GM23338 (cell line): ENCODE results near the gene IL11RA. TPM values are rescaled to one million over a fixed set of nuclear protein-coding genes. Genes with fewer than 3 reads are reported as not detected.

Experiments
- ATAC-seq: fragments of 200-7000 bp; cut with Tn5 transposase; 3 replicates; pipeline ENCODE4 v1.9.1; 2020
- DNase-seq: peaks from one replicate; pipeline ENCODE4 v3.0.0-alpha.2; 2015; ENCODE audit warnings: low spot score
- H2AFZ ChIP-seq: fragments of 200-600 bp; sonication (generic); 2 replicates; pipeline ENCODE4 v1.8.0; 2016; ENCODE audit warnings: antibody characterized with exemption, mild to moderate bottlenecking, moderate library complexity
- H3F3A ChIP-seq: fragments of 200-600 bp; sonication (generic); replicated peaks from 2 replicates; pipeline ENCODE4 v1.8.0; 2017; ENCODE audit warnings: antibody characterized with exemption, mixed run types, low read depth
- H3K27ac ChIP-seq: fragments of 200-600 bp; sonication (generic); 2 replicates; pipeline ENCODE4 v1.6.1; 2016; ENCODE audit warnings: low read depth
- H3K27me3 ChIP-seq: fragments of 200-600 bp; sonication (generic); 2 replicates; pipeline ENCODE4 v1.8.0; 2016; ENCODE audit warnings: mild to moderate bottlenecking, mixed run types, moderate library complexity; ENCODE audit not compliant: insufficient read depth
- H3K36me3 ChIP-seq: fragments of 200-600 bp; sonication (generic); 2 replicates; pipeline ENCODE4 v1.8.0; 2016; ENCODE audit warnings: mild to moderate bottlenecking; ENCODE audit not compliant: insufficient read depth
- H3K4me1 ChIP-seq: fragments of 200-600 bp; sonication (generic); 2 replicates; pipeline ENCODE4 v1.8.0; 2016; ENCODE audit warnings: mild to moderate bottlenecking, moderate library complexity; ENCODE audit not compliant: insufficient read depth
- H3K4me2 ChIP-seq: fragments of 200-600 bp; sonication (generic); 2 replicates; pipeline ENCODE4 v1.7.1; 2017; ENCODE audit warnings: mixed run types
- H3K4me3 ChIP-seq: fragments of 200-600 bp; sonication (generic); 2 replicates; pipeline ENCODE4 v1.6.1; 2016; ENCODE audit warnings: mixed run types
- H3K79me2 ChIP-seq: fragments of 200-600 bp; sonication (generic); replicated peaks from 2 replicates; pipeline ENCODE4 v1.8.0; 2017; ENCODE audit warnings: mild to moderate bottlenecking; ENCODE audit not compliant: insufficient read depth
- H3K9me2 ChIP-seq: fragments of 200-600 bp; sonication (generic); 2 replicates; pipeline ENCODE4 v1.8.0; 2017; ENCODE audit not compliant: insufficient read depth
- H4K20me1 ChIP-seq: fragments of 200-600 bp; sonication (generic); replicated peaks from 2 replicates; pipeline ENCODE4 v1.8.0; 2017; ENCODE audit warnings: mild to moderate bottlenecking; ENCODE audit not compliant: insufficient read depth
- H3K27ac Mint-ChIP-seq: 2 replicates; pipeline ENCODE4 v1.8.0; 2020; ENCODE audit warnings: inconsistent platforms, mild to moderate bottlenecking, moderate library complexity, mixed read lengths
- H3K27me3 Mint-ChIP-seq: 3 replicates; pipeline ENCODE4 v1.8.0; 2022; ENCODE audit warnings: low read depth, mild to moderate bottlenecking, moderate library complexity, mixed read lengths, inconsistent platforms; ENCODE audit not compliant: insufficient read depth, poor library complexity
- H3K36me3 Mint-ChIP-seq: 3 replicates; pipeline ENCODE4 v1.8.0; 2021; ENCODE audit warnings: low read depth, mild to moderate bottlenecking, inconsistent platforms, moderate library complexity, mixed read lengths
- H3K4me1 Mint-ChIP-seq: 3 replicates; pipeline ENCODE4 v1.8.0; 2020; ENCODE audit warnings: mild to moderate bottlenecking, inconsistent platforms, mixed read lengths
- H3K4me3 Mint-ChIP-seq: 3 replicates; pipeline ENCODE4 v1.8.0; 2021; ENCODE audit warnings: moderate library complexity, mild to moderate bottlenecking, inconsistent platforms, mixed read lengths
- H3K9me3 Mint-ChIP-seq: 3 replicates; pipeline ENCODE4 v1.8.0; 2020; ENCODE audit warnings: moderate library complexity, mild to moderate bottlenecking, inconsistent platforms, mixed read lengths
- CREB1 ChIP-seq: fragments of 250-450 bp; sonication (Bioruptor Pico); IDR thresholded peaks from 2 replicates; pipeline ENCODE4 v1.5.0; 2020; ENCODE audit warnings: low read depth, mild to moderate bottlenecking, moderate library complexity
- CTCF ChIP-seq, 2 experiments: fragments of 200-600 bp in 1 of 2; sonication (generic) in 1 of 2; conservative IDR thresholded peaks; 2 replicates each; pipeline versions ENCODE4 v1.5.1 to v1.6.1; 2016 to 2017; ENCODE audit warnings: antibody characterized with exemption in 2 of 2, low read depth in 2 of 2, mild to moderate bottlenecking in 2 of 2, moderate library complexity in 1 of 2
- EZH2 ChIP-seq: fragments of 200-600 bp; sonication (generic); IDR thresholded peaks from one replicate; pipeline ENCODE4 v1.8.0; 2017; ENCODE audit warnings: antibody characterized with exemption, mild to moderate bottlenecking, low read depth; ENCODE audit not compliant: unreplicated experiment
- EZH2phosphoT487 ChIP-seq: fragments of 200-600 bp; sonication (generic); IDR thresholded peaks from one replicate; pipeline ENCODE4 v1.8.1; 2018; ENCODE audit warnings: antibody characterized with exemption; ENCODE audit not compliant: unreplicated experiment
- JUNB ChIP-seq: IDR thresholded peaks from one replicate; pipeline ENCODE4 v1.6.1; 2016; ENCODE audit warnings: antibody characterized with exemption; ENCODE audit not compliant: unreplicated experiment
- NANOG ChIP-seq: IDR thresholded peaks from 2 replicates; pipeline ENCODE4 v1.6.1; 2016; ENCODE audit warnings: antibody characterized with exemption, borderline replicate concordance
- POLR2AphosphoS5 ChIP-seq: IDR thresholded peaks from 2 replicates; pipeline ENCODE4 v1.6.1; 2016; ENCODE audit warnings: antibody characterized with exemption, low read depth
- STAT1 ChIP-seq: IDR thresholded peaks from one replicate; pipeline ENCODE4 v1.6.1; 2016; ENCODE audit warnings: antibody characterized with exemption; ENCODE audit not compliant: unreplicated experiment
- ZNF114 ChIP-seq: fragments of 250-450 bp; sonication (Bioruptor Pico); IDR thresholded peaks from 2 replicates; pipeline ENCODE4 v1.5.0; 2020; ENCODE audit warnings: mild to moderate bottlenecking, moderate library complexity
- ZNF331 ChIP-seq: fragments of 250-450 bp; sonication (Bioruptor Pico); IDR thresholded peaks from 2 replicates; pipeline ENCODE4 v1.5.0; 2020; ENCODE audit warnings: low read depth, mild to moderate bottlenecking, moderate library complexity
- ZNF462 ChIP-seq: fragments of 250-450 bp; sonication (Bioruptor Pico); IDR thresholded peaks from 2 replicates; pipeline ENCODE4 v1.5.0; 2020; ENCODE audit warnings: mild to moderate bottlenecking, moderate library complexity
- polyA plus RNA-seq: library from polyadenylated mRNA; unstranded; fragments of >200 nt; fragmentation: Nextera tagmentation; extraction: Ambion mirVana; gene quantifications from 2 replicates; pipeline ENCODE4 v1.2.1, GENCODE V29; 2016
- total RNA-seq: library from RNA; depleted of rRNA; stranded (reverse); fragments of >200 nt; shearing (Covaris generic); gene quantifications from 2 replicates; pipeline ENCODE4 v1.2.3, GENCODE V29; 2014

IL11RA gene
- total and polyA plus RNA-seq, 2 experiments from 2014 or later, result 3.1 to 5.8 TPM

DNA sequence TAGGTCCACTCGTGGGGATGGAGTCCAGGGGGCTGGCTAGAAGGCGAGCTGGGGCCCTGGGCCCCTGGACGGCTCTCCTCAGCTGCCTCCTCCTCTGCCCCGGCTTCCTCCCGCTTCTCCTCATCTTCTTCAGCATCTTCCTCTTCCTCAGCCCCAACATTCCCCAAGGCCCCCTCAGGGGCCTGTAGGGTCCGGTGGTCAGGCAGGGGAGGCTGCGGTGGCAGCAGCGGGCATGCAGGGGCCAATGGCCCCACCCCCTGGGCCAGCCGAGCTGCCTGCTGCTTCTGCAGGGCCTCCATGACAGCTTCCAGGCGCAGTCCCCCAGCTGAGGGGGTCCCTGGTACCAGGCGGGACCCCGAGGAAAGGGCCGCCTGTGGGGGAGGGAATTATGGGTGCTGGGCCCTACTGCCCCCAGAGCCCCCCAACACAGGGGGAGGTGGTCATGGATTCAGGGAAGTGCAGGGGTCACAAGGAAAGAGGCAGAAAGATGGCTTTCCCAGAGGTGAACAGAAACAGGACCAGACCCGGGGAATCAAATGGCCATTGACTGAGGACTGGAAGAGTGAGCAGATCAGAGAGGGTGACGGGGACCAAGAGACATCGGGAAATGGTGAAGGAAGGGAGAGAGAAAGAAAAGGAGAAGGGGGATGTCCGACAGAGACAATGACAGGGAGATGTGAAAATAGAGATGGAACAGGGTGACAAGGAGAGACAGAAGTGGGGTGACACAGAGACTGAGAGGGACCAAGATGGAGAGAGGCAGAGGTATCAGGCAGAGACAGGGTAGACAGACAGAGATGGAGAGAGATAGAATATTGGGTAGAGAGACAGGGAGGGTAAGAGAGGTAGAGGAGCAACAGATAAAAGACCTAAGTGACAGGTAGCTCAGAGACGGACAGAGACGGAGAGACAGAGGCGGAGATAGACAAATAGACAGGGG, 24.0 kb upstream of the IL11RA start:
- peak overlapping the region; percentile 81; the same call in 1 of the 2 replicates for H2AFZ ChIP-seq
- no peak overlapping the region for H3K27ac Mint-ChIP-seq
- H3K4me3 ChIP-seq, result peak overlapping the region; percentile 54

GRCh38 chr9:34628656-34629490, 23.1 kb upstream of the IL11RA start, which contains the start of gene ARID3C:
Gene ARID3C (minus strand): TSS chr9:34629066. CDS start chr9:34628014, 1,052 bp downstream.
- H3K9me3 Mint-ChIP-seq, result peaks cover 4% of the 10 kb centered on the region; the same call in 1 of the 3 replicates
- peaks cover 75% of the 10 kb centered on the region for H3K27me3 Mint-ChIP-seq
- 0 out of 2 replicates have a peak, but pooled peaks cover 3% of the 10 kb centered on the region for H3F3A ChIP-seq
- TF ChIP-seq ZNF114 (CRISPR knock-in tag) (no peak), CREB1 (CRISPR knock-in tag) (no peak), STAT1 (no peak), ZNF331 (CRISPR knock-in tag) (no peak), CTCF (conservative IDR thresholded peaks at IDR 0.05; ENCODE audit: low read depth in 2 of 2) (peak in 1 of 2 experiments; percentile 24; a peak in 1 of 4 replicates), ZNF462 (CRISPR knock-in tag) (no peak), EZH2 (peak; percentile 85), NANOG (no peak), EZH2phosphoT487 (no peak)

More for the DNA sequence above, 24.0 kb upstream of the IL11RA start:
- DNase-seq (no peak), ATAC-seq (no peak)
- Mint-ChIP-seq H3K36me3 (peaks cover 4% of the 10 kb centered on the region; the same call in 1 of the 3 replicates), H3K4me1 (peaks cover 27% of the 10 kb centered on the region), H3K9me3 (peaks cover 4% of the 10 kb centered on the region; the same call in 1 of the 3 replicates), H3K4me3 (peak overlapping the region; percentile 78), H3K27me3 (peaks cover 77% of the 10 kb centered on the region)
- 0 out of 2 replicates have a peak, but pooled peaks cover 3% of the 10 kb centered on the region for H3F3A ChIP-seq
- H3K36me3 ChIP-seq, result no peaks in the 10 kb centered on the region
- TF ChIP-seq EZH2 (no peak), POLR2AphosphoS5 (no peak), JUNB (no peak)
- no peak overlapping the region for H3K27ac ChIP-seq
- peaks cover 100% of the 10 kb centered on the region for H3K27me3 ChIP-seq
- H3K4me1 ChIP-seq, result peaks cover 13% of the 10 kb centered on the region; the same call in 1 of the 2 replicates
- no peaks in the 10 kb centered on the region for H3K9me2 ChIP-seq
- H3K4me2 ChIP-seq, result peak overlapping the region; percentile 81
- H4K20me1 ChIP-seq, result no peaks in the 10 kb centered on the region; the same call in 1 of the 2 replicates
- no peaks in the 10 kb centered on the region for H3K79me2 ChIP-seq

More at GRCh38 chr9:34628656-34629490, 23.1 kb upstream of the IL11RA start, which contains the start of gene ARID3C:
- Histone ChIP-seq H3K4me3 (peak within 1 kb of the TSS; percentile 54), H2AFZ (peak within 1 kb of the TSS; percentile 81; the same call in 1 of the 2 replicates), H3K9me2 (no peaks in the 10 kb centered on the region), H3K4me1 (peaks cover 13% of the 10 kb centered on the region; the same call in 1 of the 2 replicates), H3K79me2 (no peaks in the 10 kb centered on the region), H3K36me3 (no peaks in the 10 kb centered on the region), H3K27me3 (peaks cover 92% of the 10 kb centered on the region), H3K4me2 (peak within 1 kb of the TSS; percentile 81), H4K20me1 (no peaks in the 10 kb centered on the region; the same call in 1 of the 2 replicates), H3K27ac (no peak within 1 kb of the TSS)
- Mint-ChIP-seq H3K4me3 (peak within 1 kb of the TSS; percentile 78), H3K4me1 (peaks cover 29% of the 10 kb centered on the region), H3K27ac (no peak within 1 kb of the TSS), H3K36me3 (peaks cover 4% of the 10 kb centered on the region; the same call in 1 of the 3 replicates)
- ATAC-seq, result peak; percentile 79
- DNase-seq, result peak; percentile 69
